ENCODE results near the gene TMCO2.

TMCO2 gene

DNA sequence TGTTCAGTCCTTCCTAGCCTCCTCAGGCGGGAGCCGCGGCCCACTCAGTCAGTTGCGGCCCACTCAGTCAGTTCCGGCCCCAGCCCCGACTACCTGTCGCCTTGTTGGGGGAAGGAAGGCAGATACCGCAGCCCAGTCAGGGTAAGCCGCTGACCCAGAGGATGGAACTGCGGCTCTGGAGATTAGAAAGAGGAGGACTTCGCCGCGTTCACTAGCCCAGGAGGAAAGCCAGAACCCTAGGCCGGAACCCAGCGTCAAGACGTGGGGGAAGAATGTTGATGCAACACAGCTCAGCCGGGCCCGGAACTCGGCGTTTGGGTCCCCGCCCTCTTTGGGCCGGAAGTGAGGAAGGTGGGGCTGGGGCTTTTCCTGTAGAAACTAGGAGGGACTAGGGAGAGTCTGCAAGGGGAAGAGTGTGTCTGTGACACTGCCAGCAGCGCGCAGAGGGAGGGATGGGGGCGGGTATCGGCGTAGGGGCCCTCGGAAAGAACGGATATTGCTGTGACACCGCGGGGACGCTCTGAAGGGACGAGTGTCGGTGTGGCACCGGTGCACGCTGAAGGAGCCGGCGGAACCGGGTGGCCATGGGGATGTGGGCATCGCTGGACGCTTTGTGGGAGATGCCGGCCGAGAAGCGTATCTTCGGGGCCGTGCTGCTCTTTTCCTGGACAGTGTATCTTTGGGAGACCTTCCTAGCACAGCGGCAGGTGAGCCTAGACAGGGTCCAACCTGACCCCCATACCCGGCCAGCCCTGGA lies 10.1 kb downstream of the TMCO2 start, which contains the start of gene ZMPSTE24:
Gene ZMPSTE24 (plus strand): TSS at position 549 of the 757 bp plus-strand sequence. CDS start 36 bp downstream, at position 585.
- DNase-seq (ENCODE audit: low read depth in 2 of 2), result peak; percentile 87 to 94

DNA sequence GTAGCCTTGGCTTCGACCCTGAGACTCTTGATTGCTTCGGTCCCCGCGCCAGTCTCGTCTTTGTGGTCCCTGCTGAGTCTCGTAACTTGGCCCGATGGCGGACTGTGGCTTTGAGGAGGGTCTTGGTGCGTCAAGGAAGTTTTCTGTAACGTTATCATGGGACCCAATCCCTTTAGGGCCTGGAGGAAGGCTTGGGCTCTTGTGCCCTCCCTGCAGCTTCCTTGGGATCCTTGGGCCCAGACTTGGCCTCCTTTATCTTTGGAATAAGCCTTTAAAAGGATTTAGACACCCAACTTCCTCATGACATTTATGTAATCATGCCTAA lies 10.7 kb downstream of the TMCO2 start:
- DNase-seq (ENCODE audit: low read depth in 2 of 2), result no peak

DNA sequence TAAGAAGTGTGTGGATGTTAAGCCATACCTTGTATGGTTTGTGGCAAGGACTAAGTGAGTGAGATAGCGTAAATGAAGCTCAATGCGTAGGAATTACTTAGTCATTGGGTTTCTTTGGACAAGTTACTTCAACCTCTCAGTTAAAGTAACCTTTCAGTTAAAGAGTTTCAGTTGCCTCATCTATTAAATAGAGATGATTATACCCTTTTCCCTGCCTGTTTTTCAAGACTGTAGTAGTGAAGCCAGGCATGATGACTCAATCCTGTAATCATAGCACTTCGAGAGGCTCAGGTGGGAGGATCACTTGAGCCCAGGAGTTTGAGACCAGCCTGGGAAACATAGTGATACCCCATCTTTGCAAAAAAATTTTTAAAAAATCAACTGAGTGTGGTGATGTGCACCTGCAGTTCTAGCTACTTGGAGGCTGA lies 16.6 kb downstream of the TMCO2 start:
- DNase-seq (ENCODE audit: low read depth in 2 of 2), result no peak

DNA sequence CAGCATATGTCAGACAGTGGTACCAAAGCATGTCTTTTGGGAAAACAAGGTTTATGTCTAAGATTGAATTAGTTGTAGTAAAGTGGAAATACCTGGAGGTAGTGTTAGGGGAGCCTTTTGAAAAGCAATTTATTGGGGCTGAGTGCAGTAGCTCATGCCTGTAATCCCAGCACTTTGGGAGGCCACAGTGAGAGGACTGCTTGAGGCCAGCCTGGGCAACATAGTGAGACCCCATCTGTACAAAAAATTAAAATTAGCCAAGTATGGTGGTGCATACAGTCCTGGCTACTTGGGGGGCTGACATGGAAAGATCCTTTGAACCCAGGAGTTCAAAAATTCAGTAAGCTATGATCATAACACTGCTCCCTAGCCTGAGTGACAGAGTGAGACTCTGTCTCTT lies 17.6 kb downstream of the TMCO2 start:
- no peak for DNase-seq (ENCODE audit: low read depth in 2 of 2)

DNA sequence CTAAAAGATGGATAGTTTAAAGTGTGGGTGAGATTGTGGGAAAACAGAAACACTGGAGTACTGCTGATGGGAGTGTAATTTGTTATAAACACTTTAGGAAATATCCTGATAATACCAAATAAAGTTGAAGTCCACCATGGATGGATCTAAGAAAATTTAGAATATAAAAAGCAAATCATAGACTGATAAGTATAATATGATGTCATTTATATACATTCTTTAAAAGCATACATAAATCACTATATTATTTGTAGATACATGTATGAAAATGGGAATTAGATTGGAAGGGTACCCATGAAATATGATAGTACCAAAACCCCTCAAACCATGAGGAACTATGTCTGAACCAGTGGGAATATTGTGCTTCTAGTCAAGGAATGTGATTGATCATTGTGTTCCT lies 18.2 kb downstream of the TMCO2 start:
- no peak for DNase-seq (ENCODE audit: low read depth in 2 of 2)

DNA sequence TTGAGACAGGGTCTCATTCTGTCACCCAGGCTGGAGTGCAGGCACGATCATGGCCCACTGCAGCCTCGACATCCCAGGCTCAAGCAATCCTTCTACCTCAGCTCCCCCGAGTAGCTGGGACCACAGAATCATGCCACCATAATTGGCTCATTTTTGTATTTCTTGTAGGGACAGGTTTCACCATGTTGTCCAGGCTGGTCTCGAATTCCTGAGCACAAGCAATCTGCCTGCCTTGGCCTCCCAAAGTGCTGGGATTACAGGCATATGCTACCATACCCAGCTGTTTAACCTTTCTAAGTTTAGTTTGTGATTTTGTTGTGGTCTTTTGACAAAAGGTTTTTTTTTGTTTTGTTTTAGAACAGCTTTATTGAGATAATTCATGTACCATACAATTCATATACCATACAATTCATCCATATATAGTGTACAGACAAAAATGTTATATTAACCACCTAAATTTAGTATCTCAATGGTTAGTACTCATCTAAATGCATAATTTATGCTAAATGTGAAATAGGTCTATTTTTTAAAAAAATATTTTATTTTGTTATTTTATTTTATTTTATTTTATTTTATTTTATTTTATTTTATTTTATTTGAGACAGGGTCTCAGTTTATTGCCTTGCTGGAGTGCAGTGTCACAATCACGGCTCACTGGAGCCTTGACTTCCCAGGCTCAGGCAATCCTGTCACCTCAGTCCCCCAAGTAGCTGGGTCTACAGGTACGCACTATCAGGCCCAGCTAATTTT lies 19.2 kb downstream of the TMCO2 start:
- no peak for DNase-seq (ENCODE audit: low read depth in 2 of 2)

DNA sequence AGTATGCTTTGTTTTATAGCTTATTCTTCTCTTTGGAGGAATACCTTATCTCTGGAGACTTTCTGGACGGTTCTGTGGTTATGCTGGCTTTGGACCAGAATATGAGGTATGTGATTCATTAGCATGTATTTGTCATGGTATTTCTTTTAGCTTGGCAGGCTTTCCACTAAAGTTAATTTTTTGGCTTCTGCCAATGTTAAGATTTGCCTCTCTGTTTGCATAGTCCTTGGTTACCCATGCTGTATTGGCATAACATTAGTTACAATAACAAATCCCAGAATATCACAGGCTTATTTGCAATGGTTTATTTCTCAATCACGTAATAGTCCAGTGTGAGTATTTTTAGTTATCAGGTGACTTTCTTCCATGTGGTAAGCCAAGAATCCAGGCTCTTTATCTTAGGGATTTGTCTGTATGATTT lies 20.0 kb downstream of the TMCO2 start:
- no peak for DNase-seq (ENCODE audit: low read depth in 2 of 2)

DNA sequence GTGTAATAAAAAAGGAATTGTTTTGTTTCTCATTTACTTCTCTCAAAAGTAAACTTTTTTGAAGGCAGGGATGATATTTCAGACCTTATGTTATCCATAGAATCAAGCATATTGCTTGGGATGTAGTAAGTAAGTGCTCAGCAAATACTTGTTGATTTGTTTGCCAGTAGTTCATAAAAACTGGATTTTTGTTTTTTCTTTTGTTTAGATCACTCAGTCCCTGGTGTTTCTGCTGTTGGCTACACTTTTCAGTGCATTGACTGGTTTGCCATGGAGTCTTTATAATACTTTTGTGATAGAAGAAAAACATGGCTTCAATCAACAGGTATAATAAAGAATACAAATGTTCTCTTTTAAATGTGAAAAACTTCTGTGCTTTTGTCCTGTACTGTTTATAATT lies 20.5 kb downstream of the TMCO2 start:
- DNase-seq (ENCODE audit: low read depth in 2 of 2), result no peak

DNA sequence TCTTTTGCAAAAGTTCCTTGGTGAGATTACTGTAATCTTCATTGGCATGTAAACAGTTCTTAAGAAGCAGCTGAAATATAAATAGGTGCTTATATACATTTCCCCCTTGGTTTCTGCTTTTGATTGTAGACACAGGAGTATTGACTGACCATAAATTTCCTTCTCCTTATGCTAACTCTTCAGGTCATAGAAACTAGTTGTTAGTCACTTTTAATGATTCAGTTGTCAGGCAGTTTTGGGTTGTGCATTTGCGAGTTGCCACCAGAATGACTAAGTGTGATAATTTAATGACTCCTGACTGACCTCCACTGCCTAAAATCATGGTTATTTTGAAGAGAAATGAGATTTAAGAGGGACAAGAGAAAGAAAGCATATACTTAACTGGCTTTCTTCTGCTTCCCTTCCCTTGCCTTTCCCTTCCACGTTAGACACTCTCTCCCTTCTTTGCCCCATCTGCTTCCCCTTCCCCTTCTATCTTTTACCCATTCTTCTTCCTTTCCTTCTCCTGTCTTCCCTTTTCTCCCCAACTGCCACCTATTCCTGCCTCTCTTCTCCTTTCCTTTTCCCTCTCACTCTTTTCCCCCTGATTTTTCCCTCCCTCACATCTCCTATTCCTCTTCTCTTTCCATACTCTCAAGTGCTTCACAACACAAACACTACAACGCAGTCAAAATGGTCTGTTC lies 22.6 kb downstream of the TMCO2 start:
- DNase-seq (ENCODE audit: low read depth in 2 of 2), result no peak

DNA sequence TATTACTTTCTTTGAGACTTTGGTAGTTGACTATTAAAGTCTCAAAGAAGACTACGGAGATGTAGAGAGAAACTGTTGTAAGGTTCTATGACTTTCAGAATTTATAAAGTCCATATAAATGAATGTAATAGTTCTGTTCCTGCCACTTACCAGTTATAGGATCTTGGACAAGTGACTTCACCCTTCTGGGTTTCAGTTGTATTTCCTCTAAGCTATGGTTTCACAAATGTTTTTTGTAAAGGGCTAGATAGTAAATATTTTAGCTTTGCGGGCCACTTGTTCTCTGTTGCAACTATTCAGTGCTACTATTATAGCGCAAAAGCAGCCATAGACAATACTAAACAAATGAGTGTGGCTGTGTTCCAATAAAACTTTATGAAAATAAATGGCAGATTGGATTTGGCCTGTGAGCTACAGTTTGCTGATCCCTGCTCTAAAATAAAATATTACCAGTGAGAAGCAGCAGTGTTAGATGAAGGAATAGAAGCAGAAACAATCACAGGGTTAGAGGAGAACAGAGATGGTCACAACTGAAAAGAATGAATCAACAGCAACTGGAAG lies 25.0 kb downstream of the TMCO2 start:
- DNase-seq (ENCODE audit: low read depth in 2 of 2), result no peak

DNA sequence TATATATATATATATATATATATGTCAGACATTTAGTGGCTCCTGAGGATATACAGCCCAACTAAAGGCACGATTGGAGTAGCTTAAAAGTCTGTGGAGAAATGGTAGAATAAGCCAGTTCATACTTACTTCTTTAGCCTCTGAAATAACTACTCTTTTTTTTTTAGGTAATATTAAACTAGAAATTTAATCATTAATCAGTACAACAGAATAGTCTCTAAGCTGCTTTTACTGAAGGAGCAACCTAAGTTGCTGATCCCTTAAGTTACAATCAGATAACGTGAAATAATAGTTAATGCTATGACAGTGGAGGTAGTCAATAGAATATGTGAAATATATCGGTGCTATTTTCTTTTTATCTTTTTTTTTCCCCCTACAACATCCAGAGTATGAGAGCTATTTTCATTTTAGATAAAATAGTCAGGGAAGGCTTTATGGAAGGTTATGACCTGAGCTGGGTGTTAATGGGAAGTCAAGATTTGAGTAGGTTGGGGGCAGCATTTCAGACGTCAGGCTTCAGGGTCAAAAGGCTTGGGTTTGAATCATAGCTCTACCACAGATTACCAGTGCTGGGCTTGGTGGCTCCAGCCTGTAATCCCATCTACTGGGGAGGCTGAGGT lies 25.9 kb downstream of the TMCO2 start:
- no peak for DNase-seq (ENCODE audit: low read depth in 2 of 2)

DNA sequence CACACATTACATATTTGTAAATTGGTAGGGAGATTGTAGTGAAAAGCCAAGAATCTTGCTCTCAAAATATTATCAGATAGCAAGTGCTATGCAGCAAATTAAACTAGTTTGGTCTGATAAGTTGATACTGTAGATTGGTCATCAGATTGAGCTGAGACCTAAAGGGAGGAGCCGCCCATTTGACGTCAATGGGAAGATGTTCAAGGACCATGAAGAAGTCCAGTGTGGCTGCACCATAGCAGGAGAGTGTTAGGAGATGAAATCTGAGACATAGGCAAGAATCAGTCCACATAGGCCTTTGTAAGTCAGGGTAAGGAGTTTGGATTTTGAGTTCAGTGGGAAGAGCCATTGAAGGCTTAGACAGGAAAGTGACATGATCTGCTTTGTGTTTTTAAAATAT lies 26.6 kb downstream of the TMCO2 start:
- no peak for DNase-seq (ENCODE audit: low read depth in 2 of 2)

DNA sequence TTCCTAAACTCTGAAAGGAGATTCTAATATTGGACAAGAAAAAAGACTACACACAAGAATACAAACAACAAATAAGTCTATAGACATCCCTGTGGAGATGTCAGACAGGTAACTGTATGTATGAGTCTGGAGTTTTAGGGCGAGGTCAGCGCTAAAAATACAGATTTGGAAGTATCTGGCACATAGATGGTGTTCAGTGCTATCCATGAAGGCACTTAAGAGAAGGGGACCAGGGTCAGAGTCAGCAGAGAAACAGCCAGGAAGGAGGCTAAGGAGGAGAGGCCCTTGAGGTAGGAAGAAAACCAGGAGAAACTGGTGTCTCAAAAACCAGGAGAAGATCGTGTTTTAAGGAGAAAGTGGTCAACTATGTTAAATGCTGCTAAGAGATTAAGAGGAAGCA lies 28.4 kb downstream of the TMCO2 start:
- DNase-seq (ENCODE audit: low read depth in 2 of 2), result no peak

DNA sequence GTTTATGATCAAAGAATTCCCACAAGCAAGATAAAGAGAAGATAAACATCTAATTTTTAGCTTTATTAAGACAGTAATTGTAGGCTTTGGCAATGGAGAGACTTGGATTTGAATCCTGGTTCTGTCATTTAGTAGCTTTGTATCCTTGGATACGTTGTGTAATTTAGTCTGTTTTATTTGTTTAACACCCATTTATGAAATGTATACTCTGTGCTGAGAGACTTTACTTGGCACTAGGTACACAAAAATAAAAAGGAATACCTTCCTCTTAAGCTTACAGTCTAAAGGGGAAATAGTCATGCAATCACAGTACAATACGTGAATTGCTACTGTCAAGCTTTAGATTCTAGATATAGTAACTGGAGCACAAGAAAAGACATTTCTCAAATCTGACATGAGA lies 34.1 kb downstream of the TMCO2 start:
- DNase-seq (ENCODE audit: low read depth in 2 of 2), result no peak

DNA sequence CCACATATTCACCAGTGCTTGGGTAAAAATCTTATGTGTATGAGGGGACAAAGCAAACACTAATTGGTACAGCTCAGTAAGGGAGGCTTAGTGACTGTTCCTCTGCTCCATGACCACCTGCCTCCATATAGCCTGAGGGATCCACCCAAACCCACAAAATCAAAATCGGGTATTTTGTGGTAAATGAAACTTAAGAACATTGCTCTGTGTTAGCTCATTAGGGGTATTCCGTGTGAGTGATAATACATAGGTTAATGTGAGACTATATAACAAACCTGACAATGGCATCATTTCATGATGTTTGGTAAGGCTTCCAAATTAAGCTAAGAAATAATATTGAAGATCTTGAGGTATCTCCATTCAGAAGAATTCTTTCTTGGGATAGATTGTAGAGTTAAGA lies 43.6 kb downstream of the TMCO2 start:
- DNase-seq (ENCODE audit: low read depth in 2 of 2), result no peak

DNA sequence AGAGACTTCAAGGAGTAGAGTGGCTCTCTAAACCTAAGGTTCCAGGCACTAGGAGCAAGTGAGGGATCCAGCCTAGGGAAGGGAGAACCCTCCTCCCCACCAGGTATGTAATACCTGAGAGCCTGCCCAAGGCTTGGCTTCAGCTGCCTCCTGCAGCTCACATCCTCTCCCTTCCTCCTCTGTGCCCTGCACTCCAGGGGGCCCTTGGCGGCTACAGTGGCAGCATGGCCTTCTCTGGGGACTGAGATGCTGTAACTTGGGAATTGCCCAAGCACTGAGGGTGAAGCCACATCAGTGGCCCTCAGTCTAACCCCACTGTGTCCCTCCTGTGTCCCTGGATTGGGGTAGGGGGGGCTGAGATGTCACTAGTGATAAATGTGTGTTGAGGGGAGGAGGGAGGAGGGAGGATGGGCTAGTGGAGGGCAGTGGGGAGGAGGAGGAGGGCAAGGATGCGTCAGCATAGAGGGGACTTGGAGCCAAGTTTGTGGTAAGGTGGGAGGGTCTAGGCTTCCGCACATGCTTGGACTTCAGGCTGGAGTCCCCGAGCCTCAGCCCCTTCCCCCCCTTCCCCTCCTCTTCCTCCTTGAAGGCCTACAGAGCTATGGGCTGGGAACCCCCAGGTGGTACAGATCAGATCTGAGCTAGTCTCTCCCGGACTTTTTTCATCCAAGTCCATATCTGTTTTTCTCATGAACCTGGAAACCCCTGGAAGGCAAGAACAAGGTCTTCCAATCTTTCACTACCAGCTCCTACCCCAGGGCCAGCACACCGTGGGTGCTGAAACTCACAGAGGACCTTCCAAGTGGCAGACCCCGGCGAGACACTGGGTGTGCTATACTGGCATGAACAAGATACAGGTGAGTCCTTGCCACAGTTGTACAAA lies 51.9 kb downstream of the TMCO2 start:
- DNase-seq (ENCODE audit: low read depth in 2 of 2), result no peak

DNA sequence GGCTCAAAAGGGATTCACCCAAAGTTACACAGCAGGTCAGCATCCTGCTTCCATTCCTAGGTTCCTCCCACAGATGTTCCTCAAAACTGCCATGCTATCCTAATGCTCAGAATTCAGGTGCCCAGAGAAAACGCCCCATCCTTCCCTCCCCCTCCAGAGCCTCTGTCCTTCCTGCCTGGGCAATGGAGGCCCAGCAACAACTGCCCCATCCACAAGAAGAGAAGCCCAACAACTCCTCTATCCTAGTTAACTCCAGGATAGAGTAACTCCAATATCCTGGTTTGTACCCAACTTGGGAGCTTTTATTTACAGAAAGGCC lies 52.5 kb downstream of the TMCO2 start:
- no peak for DNase-seq (ENCODE audit: low read depth in 2 of 2)

DNA sequence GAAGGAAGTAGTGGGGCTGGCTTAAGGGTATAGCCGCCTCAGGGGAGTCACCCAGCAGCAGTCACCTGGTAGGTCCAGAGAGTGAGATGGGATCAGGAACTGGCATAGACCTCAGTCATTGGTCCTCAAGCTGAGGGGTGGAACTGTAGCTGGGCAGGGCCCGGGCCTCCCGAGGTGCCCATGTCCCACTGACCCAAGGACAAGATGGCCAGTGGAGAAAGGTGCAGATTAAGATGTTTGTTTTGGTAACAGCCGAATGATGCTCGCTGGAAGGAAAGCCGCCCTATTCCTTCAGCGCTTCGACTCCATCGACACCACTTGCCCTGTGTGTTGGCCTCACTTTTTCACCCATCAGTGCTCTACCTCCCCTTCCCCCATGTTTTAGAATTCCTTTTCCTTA lies 52.9 kb downstream of the TMCO2 start:
- DNase-seq (ENCODE audit: low read depth in 2 of 2), result no peak

DNA sequence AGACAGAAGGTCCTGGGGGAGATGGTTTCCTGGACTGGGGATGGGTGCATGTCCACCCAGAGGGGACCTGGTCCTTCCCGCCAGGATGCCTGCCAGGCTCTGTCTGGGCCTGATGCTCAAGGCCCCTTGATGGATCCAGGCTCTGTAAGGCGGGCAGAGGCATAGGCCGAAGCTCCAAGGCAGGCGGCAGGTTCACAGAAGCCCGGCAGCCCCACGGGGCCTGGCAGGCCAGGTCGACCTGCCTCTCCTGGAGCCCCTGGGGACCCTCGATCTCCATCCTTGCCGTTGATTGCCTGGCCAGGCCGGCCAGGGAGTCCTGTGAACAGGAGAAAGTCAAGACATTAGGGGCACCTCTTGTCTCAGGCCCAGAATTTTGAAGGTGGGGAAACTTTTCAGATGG lies 53.3 kb downstream of the TMCO2 start:
- DNase-seq (ENCODE audit: low read depth in 2 of 2), result no peak

Data from stimulated activated CD8-positive, alpha-beta memory T cell treated with anti-CD3 and anti-CD28 coated beads, Interleukin-2, amount 100 ng/mL, for 48 hours (primary cell).